Fibroblast of lung (primary cell): ENCODE results near the gene ZNF804B. TPM values are rescaled to one million over a fixed set of nuclear protein-coding genes. Genes with fewer than 3 reads are reported as not detected.

Experiments used
- DNase-seq, 2 donors: peaks; one replicate each; pipeline versions ENCODE4 v3.0.0 to v3.0.0-alpha.2; 2010; ENCODE audit warnings: low read depth in 2 of 2
- H2AFZ ChIP-seq: 2 replicates; pipeline ENCODE4 v1.5.1; 2012; ENCODE audit warnings: low read length, control low read depth, inconsistent platforms
- H3K27ac ChIP-seq: 2 replicates; pipeline ENCODE4 v1.5.1; 2011; ENCODE audit warnings: low read length, control low read depth; ENCODE audit not compliant: insufficient read depth
- H3K27me3 ChIP-seq: 2 replicates; pipeline ENCODE4 v1.5.1; 2011; ENCODE audit warnings: mild to moderate bottlenecking, low read length; ENCODE audit not compliant: control insufficient read depth, insufficient read depth
- H3K36me3 ChIP-seq: 2 replicates; pipeline ENCODE4 v1.5.1; 2011; ENCODE audit warnings: low read length; ENCODE audit not compliant: control insufficient read depth, insufficient read depth
- H3K4me1 ChIP-seq: 2 replicates; pipeline ENCODE4 v1.5.1; 2011; ENCODE audit warnings: low read length; ENCODE audit not compliant: control insufficient read depth, insufficient read depth; ENCODE audit errors: extremely low read depth
- H3K4me2 ChIP-seq: 2 replicates; pipeline ENCODE4 v1.5.1; 2011; ENCODE audit warnings: low read length, control low read depth; ENCODE audit not compliant: insufficient read depth; ENCODE audit errors: extremely low read depth
- H3K4me3 ChIP-seq, 4 experiments: fragments of 200-600 bp in 1 of 4; sonication (generic) in 1 of 4; replicated peaks in 1 of 4; 2 replicates each; pipeline ENCODE4 v1.5.1; 2011 to 2016; ENCODE audit warnings: low read length in 4 of 4, low read depth in 3 of 4, mild to moderate bottlenecking in 3 of 4, control low read depth in 2 of 4, inconsistent platforms in 1 of 4, mixed read lengths in 1 of 4; ENCODE audit not compliant: insufficient read depth in 1 of 4; ENCODE audit errors: control extremely low read depth in 1 of 4
- H3K79me2 ChIP-seq: 2 replicates; pipeline ENCODE4 v1.5.1; 2012; ENCODE audit warnings: mild to moderate bottlenecking, low read length, inconsistent platforms; ENCODE audit not compliant: control insufficient read depth, insufficient read depth
- H3K9ac ChIP-seq: 2 replicates; pipeline ENCODE4 v1.5.1; 2011; ENCODE audit warnings: mild to moderate bottlenecking, low read length, control low read depth; ENCODE audit not compliant: insufficient read depth
- H3K9me3 ChIP-seq: 2 replicates; pipeline ENCODE4 v1.5.1; 2012; ENCODE audit warnings: low read depth, low read length; ENCODE audit not compliant: control insufficient read depth, insufficient read depth
- H4K20me1 ChIP-seq: 2 replicates; pipeline ENCODE4 v1.5.1; 2011; ENCODE audit warnings: low read length; ENCODE audit not compliant: control insufficient read depth, insufficient read depth; ENCODE audit errors: extremely low read depth
- EZH2 ChIP-seq: IDR thresholded peaks from 2 replicates; pipeline ENCODE4 v1.5.1; 2012; ENCODE audit warnings: low read length, control low read depth, mild to moderate bottlenecking; ENCODE audit errors: missing control alignments
- polyA minus RNA-seq: library from RNA; depleted of rRNA, polyadenylated mRNA; stranded (reverse); fragments of >200 nt; gene quantifications from 2 replicates; pipeline ENCODE4 v1.2.3, GENCODE V29; 2011; ENCODE audit warnings: low replicate concordance
- polyA plus RNA-seq, 2 donors: library from polyadenylated mRNA; depleted of rRNA in 1 of 2; stranded (reverse) in 1 of 2; unstranded in 1 of 2; fragments of >200 nt; gene quantifications; 2 replicates each; pipeline ENCODE4 v1.2.1, GENCODE V29; 2011 to 2012; ENCODE audit warnings: missing spikeins in 1 of 2
- total RNA-seq: library from RNA; depleted of rRNA; stranded (reverse); fragments of >200 nt; gene quantifications from 2 replicates; pipeline ENCODE4 v1.2.1, GENCODE V29; 2014
- TF ChIP-seq, protein P1 (sequence below), 2 donors: IDR thresholded peaks in 1 of 2; conservative IDR thresholded peaks in 1 of 2; 1 replicate in 1 of 2; 2 replicates in 1 of 2; pipeline ENCODE4 v1.5.1; 2011 to 2012; ENCODE audit warnings: low read length in 2 of 2, control low read depth in 1 of 2, inconsistent platforms in 1 of 2, low read depth in 1 of 2, mild to moderate bottlenecking in 1 of 2

Gene ZNF804B
- total RNA-seq (not detected in 2 replicates), polyA plus RNA-seq (not detected in 2 replicates), polyA minus RNA-seq (not detected in 2 replicates)
- not detected in 2 replicates for polyA plus RNA-seq (2012)

DNA sequence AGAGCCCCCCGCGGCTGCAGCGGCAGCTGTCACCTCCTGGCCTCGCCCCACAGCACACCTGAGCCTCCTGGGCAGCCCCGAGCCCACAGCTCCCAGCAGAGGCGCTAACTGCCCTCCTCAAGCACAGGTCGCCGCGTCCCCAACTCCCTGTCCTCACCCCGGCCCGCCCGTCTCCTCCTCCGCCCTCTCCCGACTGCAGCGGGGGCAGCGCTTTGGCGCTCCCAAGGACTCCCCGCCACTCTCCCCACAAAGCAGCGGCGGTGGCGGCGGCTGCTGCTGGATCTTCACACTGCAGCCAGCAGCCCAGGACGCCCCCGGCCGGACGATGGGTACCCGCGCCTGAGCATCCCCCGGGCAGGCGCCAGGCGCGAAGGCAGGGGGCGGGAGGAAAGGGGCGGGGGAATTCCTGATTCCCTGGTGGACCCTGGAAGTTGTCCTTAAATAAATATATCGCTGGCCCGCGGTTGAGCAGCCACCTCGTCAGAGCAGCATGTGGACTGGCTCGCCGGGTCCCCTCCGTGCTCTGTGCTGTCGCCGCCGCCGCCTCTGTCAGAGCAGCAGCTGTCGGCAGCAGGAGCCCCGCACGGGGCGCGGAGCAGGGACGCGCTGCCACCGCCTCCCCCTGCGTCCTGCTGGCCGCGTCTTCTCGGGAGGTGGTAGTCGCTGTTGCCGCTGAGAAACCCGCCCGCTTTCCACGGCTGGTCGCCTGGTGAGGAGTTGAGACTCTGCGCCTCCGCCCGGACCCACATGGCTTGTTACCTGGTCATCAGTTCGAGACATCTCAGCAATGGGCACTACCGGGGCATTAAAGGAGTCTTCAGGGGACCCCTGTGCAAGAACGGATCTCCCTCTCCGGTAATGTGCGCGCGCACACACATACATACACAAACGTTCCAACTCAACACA is at the start of gene ZNF804B:
ZNF804B (plus strand) TSS at position 471 of the 906 bp plus-strand sequence; CDS start at position 748, 277 bp downstream.
- no peaks in the 10 kb centered on the region for H3K36me3 ChIP-seq
- H4K20me1 ChIP-seq, result no peaks in the 10 kb centered on the region
- H3K27me3 ChIP-seq, result peaks cover 15% of the 10 kb centered on the region
- TF ChIP-seq, protein P1, sequence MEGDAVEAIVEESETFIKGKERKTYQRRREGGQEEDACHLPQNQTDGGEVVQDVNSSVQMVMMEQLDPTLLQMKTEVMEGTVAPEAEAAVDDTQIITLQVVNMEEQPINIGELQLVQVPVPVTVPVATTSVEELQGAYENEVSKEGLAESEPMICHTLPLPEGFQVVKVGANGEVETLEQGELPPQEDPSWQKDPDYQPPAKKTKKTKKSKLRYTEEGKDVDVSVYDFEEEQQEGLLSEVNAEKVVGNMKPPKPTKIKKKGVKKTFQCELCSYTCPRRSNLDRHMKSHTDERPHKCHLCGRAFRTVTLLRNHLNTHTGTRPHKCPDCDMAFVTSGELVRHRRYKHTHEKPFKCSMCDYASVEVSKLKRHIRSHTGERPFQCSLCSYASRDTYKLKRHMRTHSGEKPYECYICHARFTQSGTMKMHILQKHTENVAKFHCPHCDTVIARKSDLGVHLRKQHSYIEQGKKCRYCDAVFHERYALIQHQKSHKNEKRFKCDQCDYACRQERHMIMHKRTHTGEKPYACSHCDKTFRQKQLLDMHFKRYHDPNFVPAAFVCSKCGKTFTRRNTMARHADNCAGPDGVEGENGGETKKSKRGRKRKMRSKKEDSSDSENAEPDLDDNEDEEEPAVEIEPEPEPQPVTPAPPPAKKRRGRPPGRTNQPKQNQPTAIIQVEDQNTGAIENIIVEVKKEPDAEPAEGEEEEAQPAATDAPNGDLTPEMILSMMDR (conservative IDR thresholded peaks at IDR 0.05 in 1 of 2, IDR thresholded peaks at IDR 0.05 in 1 of 2; ENCODE audit: low read depth in 1 of 2, low read length in 2 of 2), result no peak
- peak; percentile 29 for TF ChIP-seq EZH2
- H3K9ac ChIP-seq, result no peak within 1 kb of the TSS
- H3K9me3 ChIP-seq, result no peaks in the 10 kb centered on the region
- no peaks in the 10 kb centered on the region for H3K79me2 ChIP-seq
- DNase-seq, result no peak
- H3K4me1 ChIP-seq, result no peaks in the 10 kb centered on the region
- no peak within 1 kb of the TSS for H2AFZ ChIP-seq
- no peak within 1 kb of the TSS for H3K4me2 ChIP-seq
- H3K27ac ChIP-seq, result no peak within 1 kb of the TSS
- no peak within 1 kb of the TSS for H3K4me3 ChIP-seq

DNA sequence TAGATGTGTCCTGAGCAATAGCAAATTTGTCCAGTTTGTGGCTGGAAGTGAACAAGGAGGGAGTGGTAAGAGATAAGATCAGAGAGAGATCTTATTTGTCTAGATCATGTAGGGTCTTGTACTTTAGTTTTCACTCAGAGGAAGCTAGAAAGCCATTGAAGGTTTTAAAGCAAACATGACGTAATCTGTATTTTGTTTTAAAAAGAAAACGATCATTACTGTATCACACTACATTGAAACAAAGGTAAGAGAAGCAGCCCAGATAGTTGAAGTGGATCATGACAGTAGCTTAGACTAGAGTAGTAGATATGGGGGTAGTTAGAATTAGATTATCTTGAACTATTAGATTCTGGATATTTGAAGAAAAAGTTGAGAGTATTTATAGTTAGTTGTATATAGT is 23.6 kb upstream of the ZNF804B start:
- Histone ChIP-seq H3K79me2 (no peaks in the 10 kb centered on the region), H3K27ac (no peak overlapping the region), H3K9me3 (no peaks in the 10 kb centered on the region), H3K27me3 (no peaks in the 10 kb centered on the region), H3K4me2 (no peak overlapping the region), H4K20me1 (no peaks in the 10 kb centered on the region), H3K36me3 (no peaks in the 10 kb centered on the region), H3K9ac (no peak overlapping the region), H3K4me3 (no peak overlapping the region), H3K4me1 (no peaks in the 10 kb centered on the region), H2AFZ (no peak overlapping the region)
- no peak for DNase-seq
- TF ChIP-seq, protein P1 (conservative IDR thresholded peaks at IDR 0.05 in 1 of 2, IDR thresholded peaks at IDR 0.05 in 1 of 2; ENCODE audit: low read depth in 1 of 2, low read length in 2 of 2), result no peak
- no peak for TF ChIP-seq EZH2

DNA sequence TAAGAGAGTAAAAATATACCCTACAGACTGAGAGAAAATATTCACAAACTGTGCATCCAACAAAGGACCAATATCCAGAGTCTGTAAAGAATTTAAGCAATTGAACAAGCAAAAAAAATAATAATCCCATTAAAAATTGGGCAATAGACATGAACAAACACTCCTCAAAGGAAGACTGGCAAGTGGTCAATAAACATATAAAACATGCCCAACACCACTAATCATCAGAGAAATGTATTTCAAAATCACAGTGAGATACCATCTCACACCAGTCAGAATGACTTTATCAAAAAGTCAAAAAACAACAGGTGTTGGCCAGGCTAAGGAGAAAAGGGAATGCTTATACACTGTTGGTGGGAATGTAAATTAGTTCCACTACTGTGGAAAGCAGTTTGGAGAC is 21.9 kb upstream of the ZNF804B start:
- Histone ChIP-seq H3K27me3 (no peaks in the 10 kb centered on the region), H4K20me1 (no peaks in the 10 kb centered on the region), H3K4me2 (no peak overlapping the region), H2AFZ (no peak overlapping the region), H3K9ac (no peak overlapping the region), H3K4me3 (no peak overlapping the region), H3K9me3 (no peaks in the 10 kb centered on the region), H3K4me1 (no peaks in the 10 kb centered on the region), H3K27ac (no peak overlapping the region), H3K36me3 (no peaks in the 10 kb centered on the region), H3K79me2 (no peaks in the 10 kb centered on the region)
- TF ChIP-seq EZH2, result no peak
- TF ChIP-seq, protein P1 (conservative IDR thresholded peaks at IDR 0.05 in 1 of 2, IDR thresholded peaks at IDR 0.05 in 1 of 2; ENCODE audit: low read depth in 1 of 2, low read length in 2 of 2), result no peak
- no peak for DNase-seq
